GM19468 (cell line): ENCODE results near the gene NECTIN4.
A peak's percentile ranks its signal among the peaks of the same experiment; 100 is the strongest.

Experiments
- ATAC-seq: cut with Tn5 transposase; IDR thresholded peaks from one replicate; pipeline ENCODE4 v1.9.1; 2021; ENCODE audit warnings: mild to moderate bottlenecking, moderate library complexity, moderate number of reproducible peaks; ENCODE audit not compliant: unreplicated experiment; ENCODE audit errors: extremely low read depth

The NECTIN4 gene

GRCh38 chr1:161083748-161084596, 5.4 kb downstream of the NECTIN4 start:
- ATAC-seq, result no peak

GRCh38 chr1:161082996-161083747, 6.2 kb downstream of the NECTIN4 start:
- ATAC-seq, result no peak

- no peak for ATAC-seq
These were observed 6.9 kb downstream of the NECTIN4 start for GRCh38 chr1:161082483-161082882.

GRCh38 chr1:161081519-161081918, 7.8 kb downstream of the NECTIN4 start:
- no peak for ATAC-seq

GRCh38 chr1:161080441-161081405, 8.6 kb downstream of the NECTIN4 start:
- no peak for ATAC-seq

GRCh38 chr1:161079436-161080110, 9.8 kb downstream of the NECTIN4 start:
- no peak for ATAC-seq

GRCh38 chr1:161077426-161077825, 11.9 kb downstream of the NECTIN4 start:
- ATAC-seq, result no peak

GRCh38 chr1:161076410-161076809, 12.9 kb downstream of the NECTIN4 start:
- no peak for ATAC-seq

- no peak for ATAC-seq
These were observed 14.5 kb downstream of the NECTIN4 start for GRCh38 chr1:161074676-161075368.

- no peak for ATAC-seq
These were observed 15.8 kb downstream of the NECTIN4 start for GRCh38 chr1:161073474-161074121.

GRCh38 chr1:161072751-161073449, 16.5 kb downstream of the NECTIN4 start:
- no peak for ATAC-seq

GRCh38 chr1:161071886-161072371, 17.4 kb downstream of the NECTIN4 start:
- ATAC-seq, result no peak

- ATAC-seq, result no peak
These were observed 18.6 kb downstream of the NECTIN4 start for GRCh38 chr1:161070761-161071160.

GRCh38 chr1:161069731-161070270, 19.6 kb downstream of the NECTIN4 start, which contains the start of gene ARHGAP30:
TSS of gene ARHGAP30 (minus strand) at chr1:161069891. CDS start at chr1:161069624, 267 bp downstream.
- ATAC-seq, result peak; percentile 74

GRCh38 chr1:161069241-161069640, 20.1 kb downstream of the NECTIN4 start:
- no peak for ATAC-seq

- ATAC-seq, result peak; percentile 25
These were observed 20.8 kb downstream of the NECTIN4 start for GRCh38 chr1:161068306-161069234.
